ENCODE data around the gene PPY.

- TF ChIP-seq CTCF (IDR thresholded peaks at IDR 0.05) (peak in 5 of 6 experiments; percentile 35 to 60 (median 56)), POLR2A (IDR thresholded peaks at IDR 0.05) (no peak)
Measured at GRCh38 chr17:43940630-43941029, 1.6 kb downstream of the PPY start.
